OCI-LY7 (cell line): ENCODE results near the gene CDYL. TPM values are rescaled to one million over a fixed set of nuclear protein-coding genes. Genes with fewer than 3 reads are reported as not detected.

ENCODE experiments used
- BruUV-seq: library from RNA; stranded (reverse); fragments of 400-500 nt; replicated peaks from 2 replicates; lab custom pipeline; 2021; lab: Mats Ljungman, UMichigan
- CTCF ChIA-PET: fragments of 300-600 bp; sonication (Branson Sonifier 250); formaldehyde crosslinking; loops from one replicate; lab custom pipeline; 2022; ENCODE audit warnings: antibody characterized with exemption; ENCODE audit not compliant: unreplicated experiment; lab: Charles Lee
- POLR2A ChIA-PET: fragments of 300-600 bp; sonication (Branson Sonifier 250); formaldehyde crosslinking; loops from one replicate; lab custom pipeline; 2022; ENCODE audit warnings: antibody characterized with exemption; lab: Charles Lee
- DNase-seq: peaks from one replicate; pipeline ENCODE4 v3.0.0-alpha.2; 2015; ENCODE audit warnings: low spot score
- H2AFZ ChIP-seq: fragments of 200-600 bp; sonication (generic), shearing (Covaris generic); 2 replicates; pipeline ENCODE4 v1.6.1; 2014; ENCODE audit warnings: mild to moderate bottlenecking, antibody characterized with exemption, low read length, moderate library complexity
- H3K27ac ChIP-seq: fragments of 200-600 bp; sonication (generic); 2 replicates; pipeline ENCODE4 v1.5.1; 2014; ENCODE audit warnings: mixed run types, low read depth, mild to moderate bottlenecking, moderate library complexity, low read length, inconsistent platforms; ENCODE audit not compliant: poor library complexity, severe bottlenecking
- H3K36me3 ChIP-seq: fragments of 200-600 bp; sonication (generic); 2 replicates; pipeline ENCODE4 v1.6.1; 2014; ENCODE audit warnings: mild to moderate bottlenecking, antibody characterized with exemption, low read length, moderate library complexity, mixed read lengths; ENCODE audit not compliant: insufficient read depth
- H3K4me1 ChIP-seq: fragments of 200-600 bp; sonication (generic); 2 replicates; pipeline ENCODE4 v1.5.1; 2014; ENCODE audit warnings: mild to moderate bottlenecking, low read length; ENCODE audit not compliant: insufficient read depth, poor library complexity, severe bottlenecking
- H3K4me2 ChIP-seq: fragments of 200-600 bp; sonication (generic); 2 replicates; pipeline ENCODE4 v1.6.1; 2014; ENCODE audit warnings: mild to moderate bottlenecking, low read length
- H3K4me3 ChIP-seq: fragments of 200-600 bp; sonication (generic); 2 replicates; pipeline ENCODE4 v1.5.1; 2014; ENCODE audit warnings: mild to moderate bottlenecking, low read depth, low read length; ENCODE audit not compliant: poor library complexity, severe bottlenecking
- H3K79me2 ChIP-seq: fragments of 200-600 bp; sonication (generic); 2 replicates; pipeline ENCODE4 v1.6.1; 2016; ENCODE audit warnings: low read depth, mild to moderate bottlenecking, low read length, moderate library complexity, mixed read lengths; ENCODE audit not compliant: insufficient read depth
- H3K9me2 ChIP-seq: fragments of 200-600 bp; sonication (generic); 2 replicates; pipeline ENCODE4 v1.6.1; 2016; ENCODE audit warnings: mild to moderate bottlenecking, low read length, mixed read lengths; ENCODE audit not compliant: insufficient read depth
- H3K9me3 ChIP-seq: fragments of 200-600 bp; sonication (generic); 2 replicates; pipeline ENCODE4 v1.6.1; 2014; ENCODE audit warnings: mild to moderate bottlenecking, mixed run types, low read length, mixed read lengths
- H4K20me1 ChIP-seq: fragments of 200-600 bp; sonication (generic); 2 replicates; pipeline ENCODE4 v1.6.1; 2014; ENCODE audit warnings: mild to moderate bottlenecking, antibody characterized with exemption, low read length, moderate library complexity, mixed read lengths; ENCODE audit not compliant: insufficient read depth
- EZH2phosphoT487 ChIP-seq: fragments of 200-600 bp; sonication (generic); IDR thresholded peaks from 2 replicates; pipeline ENCODE4 v1.6.1; 2018; ENCODE audit warnings: low read depth, borderline replicate concordance, mild to moderate bottlenecking, mixed run types, antibody characterized with exemption, low read length, moderate library complexity, mixed read lengths
- intact Hi-C: fragments of 100-400 bp; cut with micrococcal nuclease; formaldehyde crosslinking; loops from one replicate; pipeline ENCODE4 v1.10.0; 2022; ENCODE audit not compliant: unreplicated experiment
- total RNA-seq, 2 experiments: library from RNA; depleted of rRNA in 1 of 2; stranded (reverse); fragments of >200 nt in 1 of 2; shearing (Covaris generic) in 1 of 2; gene quantifications; 2 replicates each; pipeline ENCODE4 v1.2.3, GENCODE V29; 2014 to 2022
- TF ChIP-seq, protein P1 (sequence below): fragments of 200-600 bp; sonication (generic); conservative IDR thresholded peaks from 2 replicates; pipeline ENCODE4 v1.5.1; 2014; ENCODE audit warnings: mild to moderate bottlenecking, antibody characterized with exemption, low read length, moderate library complexity, mixed read lengths

The CDYL gene
- total RNA-seq, 2 experiments from 2014 or later: 33.6 to 76.4 TPM

DNA sequence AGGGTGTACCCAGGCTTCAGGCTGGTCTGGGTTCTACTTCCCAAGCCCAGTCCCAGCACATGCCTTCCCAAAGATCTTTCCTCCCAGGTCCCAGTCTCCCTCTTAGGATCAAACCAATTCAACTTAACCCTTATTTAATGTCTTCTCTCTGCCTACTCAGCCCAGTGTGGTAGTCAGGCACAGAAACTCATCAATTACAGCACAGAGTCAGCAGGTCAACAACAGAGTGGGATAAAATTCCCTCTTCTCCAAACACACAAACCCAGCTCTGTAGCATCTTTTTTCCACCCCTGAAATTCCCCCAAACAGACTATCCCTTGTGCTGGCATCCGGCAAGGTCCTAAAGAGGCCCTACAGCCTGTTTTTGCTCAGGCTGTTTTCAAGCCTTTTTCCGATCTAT lies 47.3 kb upstream of the CDYL start:
- Histone ChIP-seq H3K9me2 (no peaks in the 10 kb centered on the region), H3K27ac (no peak overlapping the region), H3K4me1 (no peaks in the 10 kb centered on the region), H3K79me2 (no peaks in the 10 kb centered on the region), H2AFZ (no peak overlapping the region), H3K4me3 (no peak overlapping the region), H3K36me3 (no peaks in the 10 kb centered on the region), H3K9me3 (no peaks in the 10 kb centered on the region), H4K20me1 (no peaks in the 10 kb centered on the region), H3K4me2 (no peak overlapping the region)
- no peak for DNase-seq
- TF ChIP-seq EZH2phosphoT487: no peak
- TF ChIP-seq, protein P1, sequence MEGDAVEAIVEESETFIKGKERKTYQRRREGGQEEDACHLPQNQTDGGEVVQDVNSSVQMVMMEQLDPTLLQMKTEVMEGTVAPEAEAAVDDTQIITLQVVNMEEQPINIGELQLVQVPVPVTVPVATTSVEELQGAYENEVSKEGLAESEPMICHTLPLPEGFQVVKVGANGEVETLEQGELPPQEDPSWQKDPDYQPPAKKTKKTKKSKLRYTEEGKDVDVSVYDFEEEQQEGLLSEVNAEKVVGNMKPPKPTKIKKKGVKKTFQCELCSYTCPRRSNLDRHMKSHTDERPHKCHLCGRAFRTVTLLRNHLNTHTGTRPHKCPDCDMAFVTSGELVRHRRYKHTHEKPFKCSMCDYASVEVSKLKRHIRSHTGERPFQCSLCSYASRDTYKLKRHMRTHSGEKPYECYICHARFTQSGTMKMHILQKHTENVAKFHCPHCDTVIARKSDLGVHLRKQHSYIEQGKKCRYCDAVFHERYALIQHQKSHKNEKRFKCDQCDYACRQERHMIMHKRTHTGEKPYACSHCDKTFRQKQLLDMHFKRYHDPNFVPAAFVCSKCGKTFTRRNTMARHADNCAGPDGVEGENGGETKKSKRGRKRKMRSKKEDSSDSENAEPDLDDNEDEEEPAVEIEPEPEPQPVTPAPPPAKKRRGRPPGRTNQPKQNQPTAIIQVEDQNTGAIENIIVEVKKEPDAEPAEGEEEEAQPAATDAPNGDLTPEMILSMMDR: no peak
- ChIA-PET POLR2A (no interaction called here), CTCF (no interaction called here)
- intact Hi-C loops: no loop called here
- BruUV-seq: no TSS peak

DNA sequence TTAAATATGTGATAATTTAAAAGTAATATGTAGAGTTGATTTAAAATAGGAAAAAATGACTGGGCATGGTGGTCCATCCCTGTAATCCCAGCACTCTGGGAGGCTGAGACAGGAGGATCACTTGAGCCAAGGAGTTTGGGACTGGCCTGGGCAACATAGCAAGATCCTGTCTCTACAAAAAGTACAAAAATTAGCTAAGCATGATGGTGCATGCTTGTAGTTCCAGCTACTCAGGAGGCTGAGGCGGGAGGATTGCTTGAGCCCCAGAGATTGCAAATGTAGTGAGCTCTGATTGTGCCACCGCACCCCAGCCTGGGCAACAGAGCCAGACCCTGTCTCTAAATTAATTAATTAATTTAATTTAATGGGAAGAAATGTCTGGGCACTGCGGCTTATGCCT lies 44.2 kb upstream of the CDYL start:
- H3K79me2 ChIP-seq: no peaks in the 10 kb centered on the region
- DNase-seq: no peak
- no peaks in the 10 kb centered on the region for H3K9me2 ChIP-seq
- CTCF ChIA-PET: no interaction called here
- H3K36me3 ChIP-seq: no peaks in the 10 kb centered on the region
- H4K20me1 ChIP-seq: no peaks in the 10 kb centered on the region
- no peak overlapping the region for H3K4me3 ChIP-seq
- no peak overlapping the region for H2AFZ ChIP-seq
- TF ChIP-seq, protein P1: no peak
- TF ChIP-seq EZH2phosphoT487: no peak
- H3K27ac ChIP-seq: no peak overlapping the region
- BruUV-seq: no TSS peak
- H3K4me2 ChIP-seq: no peak overlapping the region
- H3K9me3 ChIP-seq: no peaks in the 10 kb centered on the region
- no peaks in the 10 kb centered on the region for H3K4me1 ChIP-seq
- intact Hi-C loops: no loop called here
- POLR2A ChIA-PET: no interaction called here

DNA sequence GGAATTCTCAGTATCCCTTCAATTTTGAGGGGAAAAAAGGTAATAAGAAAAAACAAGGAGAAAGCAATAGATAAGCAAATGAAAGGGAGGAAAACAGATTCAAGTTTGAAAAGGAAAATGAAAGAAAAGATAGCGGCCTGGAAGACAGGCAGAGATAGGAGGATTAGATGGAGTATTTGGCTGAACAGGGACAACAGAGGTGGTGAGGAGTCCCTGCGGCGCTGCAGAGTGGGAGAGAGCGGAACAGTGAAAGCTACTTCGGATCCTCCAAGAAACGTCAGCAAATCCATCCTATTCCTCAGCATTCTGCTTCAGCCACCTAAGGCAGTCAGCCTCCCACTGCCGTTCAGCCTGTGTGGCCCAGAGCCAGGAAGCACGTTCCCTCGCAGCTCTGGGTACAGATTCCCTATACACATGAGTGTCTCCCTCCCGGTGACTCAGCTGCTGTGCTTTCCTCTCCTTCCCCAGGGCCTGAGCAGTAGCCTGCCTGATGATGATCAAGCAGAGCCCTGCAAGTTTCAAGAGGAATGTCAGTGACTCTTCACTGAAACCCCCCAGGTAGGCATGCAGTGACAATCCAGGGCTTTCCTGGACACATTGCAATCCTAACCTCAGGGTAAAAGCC lies 43.4 kb upstream of the CDYL start:
- no peak for TF ChIP-seq EZH2phosphoT487
- TF ChIP-seq, protein P1: no peak
- H3K4me1 ChIP-seq: no peaks in the 10 kb centered on the region
- H3K4me2 ChIP-seq: no peak overlapping the region
- no peaks in the 10 kb centered on the region for H3K9me2 ChIP-seq
- intact Hi-C loops: no loop called here
- no peak overlapping the region for H3K4me3 ChIP-seq
- H3K9me3 ChIP-seq: no peaks in the 10 kb centered on the region
- no peaks in the 10 kb centered on the region for H3K36me3 ChIP-seq
- no peaks in the 10 kb centered on the region for H4K20me1 ChIP-seq
- ChIA-PET POLR2A (no interaction called here), CTCF (no interaction called here)
- no TSS peak for BruUV-seq
- no peak for DNase-seq
- H3K79me2 ChIP-seq: no peaks in the 10 kb centered on the region
- H2AFZ ChIP-seq: no peak overlapping the region
- H3K27ac ChIP-seq: no peak overlapping the region
